IMR-90 (cell line): ENCODE results near the gene CHRM4. TPM values are rescaled to one million over a fixed set of nuclear protein-coding genes. Genes with fewer than 3 reads are reported as not detected.

Experiments used
- ATAC-seq: fragments of 200-7000 bp; cut with Tn5 transposase; 2 replicates; pipeline ENCODE4 v1.9.1; 2020; ENCODE audit warnings: low read depth, mild to moderate bottlenecking, moderate library complexity
- BruUV-seq: library from RNA; stranded (reverse); fragments of 400-500 nt; replicated peaks from 2 replicates; lab custom pipeline; 2021; lab: Mats Ljungman, UMichigan
- CTCF ChIA-PET: fragments of 300-600 bp; formaldehyde crosslinking; extraction: SDS; loops from one replicate; lab custom pipeline; 2021; ENCODE audit warnings: antibody characterized with exemption; lab: Yijun Ruan, JAX
- POLR2A ChIA-PET: fragments of 300-600 bp; sonication (Branson Sonifier 250); formaldehyde crosslinking; loops from one replicate; lab custom pipeline; 2022; ENCODE audit warnings: antibody characterized with exemption; ENCODE audit not compliant: unreplicated experiment; lab: Charles Lee
- DNase-seq: peaks from one replicate; pipeline ENCODE4 v3.0.0; 2013
- H2AFZ ChIP-seq: replicated peaks from 2 replicates; pipeline ENCODE3; 2013; ENCODE audit warnings: low read length, mild to moderate bottlenecking; ENCODE audit not compliant: poor library complexity
- H2AK5ac ChIP-seq: 2 replicates; pipeline ENCODE4 v1.6.1; 2013; ENCODE audit warnings: low read depth, low read length, inconsistent platforms
- H2AK9ac ChIP-seq: replicated peaks from 2 replicates; pipeline ENCODE3; 2013; ENCODE audit warnings: mild to moderate bottlenecking, low read depth, low read length, moderate library complexity; ENCODE audit not compliant: poor library complexity
- H2BK120ac ChIP-seq: 2 replicates; pipeline ENCODE4 v1.6.1; 2013; ENCODE audit warnings: low read depth, low read length, inconsistent platforms
- H2BK15ac ChIP-seq: 3 replicates; pipeline ENCODE4 v1.6.1; 2013; ENCODE audit warnings: low read depth, low read length, inconsistent platforms
- H2BK20ac ChIP-seq: 2 replicates; pipeline ENCODE4 v1.6.1; 2013; ENCODE audit warnings: low read depth, mild to moderate bottlenecking, inconsistent platforms, low read length, moderate library complexity
- H2BK5ac ChIP-seq: 2 replicates; pipeline ENCODE4 v1.6.1; 2013; ENCODE audit warnings: mild to moderate bottlenecking, low read depth, low read length, inconsistent platforms; ENCODE audit not compliant: poor library complexity, severe bottlenecking
- H3K14ac ChIP-seq: replicated peaks from 2 replicates; pipeline ENCODE4 v1.6.1; 2013; ENCODE audit warnings: low read depth, low read length, inconsistent platforms
- H3K18ac ChIP-seq: 2 replicates; pipeline ENCODE4 v1.6.1; 2013; ENCODE audit warnings: low read depth, low read length, control low read depth
- H3K23ac ChIP-seq: 2 replicates; pipeline ENCODE4 v1.6.1; 2013; ENCODE audit warnings: low read depth, low read length, inconsistent platforms
- H3K27ac ChIP-seq: 2 replicates; pipeline ENCODE4 v1.5.1; 2013; ENCODE audit warnings: mild to moderate bottlenecking, control low read depth, low read length; ENCODE audit not compliant: insufficient read depth
- H3K27me3 ChIP-seq: 2 replicates; pipeline ENCODE4 v1.6.1; 2013; ENCODE audit warnings: low read length; ENCODE audit not compliant: control insufficient read depth, insufficient read depth
- H3K36me3 ChIP-seq: 2 replicates; pipeline ENCODE4 v1.6.1; 2013; ENCODE audit warnings: low read length, mixed read lengths; ENCODE audit not compliant: control insufficient read depth, insufficient read depth
- H3K4ac ChIP-seq: 2 replicates; pipeline ENCODE4 v1.6.1; 2013; ENCODE audit warnings: low read depth, low read length, inconsistent platforms
- H3K4me1 ChIP-seq: 2 replicates; pipeline ENCODE4 v1.6.1; 2013; ENCODE audit warnings: low read length, mixed read lengths; ENCODE audit not compliant: control insufficient read depth, insufficient read depth
- H3K4me2 ChIP-seq: 2 replicates; pipeline ENCODE4 v1.6.1; 2013; ENCODE audit warnings: low read depth, mild to moderate bottlenecking, control low read depth, low read length, moderate library complexity
- H3K4me3 ChIP-seq: 2 replicates; pipeline ENCODE4 v1.5.1; 2013; ENCODE audit warnings: low read depth, mild to moderate bottlenecking, control low read depth, low read length, moderate library complexity; ENCODE audit not compliant: insufficient read depth
- H3K56ac ChIP-seq: 2 replicates; pipeline ENCODE4 v1.6.1; 2013; ENCODE audit warnings: low read length, inconsistent platforms; ENCODE audit not compliant: insufficient read depth; ENCODE audit errors: extremely low read depth
- H3K79me1 ChIP-seq, 2 experiments: 2 replicates each; pipeline ENCODE4 v1.6.1; 2013; ENCODE audit warnings: low read length in 2 of 2, inconsistent platforms in 1 of 2, low read depth in 1 of 2
- H3K9ac ChIP-seq: 2 replicates; pipeline ENCODE4 v1.6.1; 2013; ENCODE audit warnings: low read depth, low read length, control low read depth
- H3K9me1 ChIP-seq: 2 replicates; pipeline ENCODE4 v1.6.1; 2013; ENCODE audit warnings: low read length, inconsistent platforms; ENCODE audit not compliant: insufficient read depth
- H3K9me3 ChIP-seq: 2 replicates; pipeline ENCODE4 v1.6.1; 2013; ENCODE audit warnings: low read length; ENCODE audit not compliant: control insufficient read depth, insufficient read depth
- H4K20me1 ChIP-seq: 2 replicates; pipeline ENCODE4 v1.6.1; 2013; ENCODE audit warnings: low read length, inconsistent platforms; ENCODE audit not compliant: insufficient read depth
- H4K5ac ChIP-seq: 2 replicates; pipeline ENCODE4 v1.6.1; 2013; ENCODE audit warnings: mild to moderate bottlenecking, low read depth, low read length, control low read depth
- H4K8ac ChIP-seq, 2 experiments: 2 replicates each; pipeline ENCODE4 v1.6.1; 2013; ENCODE audit warnings: low read depth in 2 of 2, low read length in 2 of 2, control low read depth in 1 of 2, inconsistent platforms in 1 of 2
- H4K91ac ChIP-seq: 2 replicates; pipeline ENCODE4 v1.6.1; 2013; ENCODE audit warnings: low read depth, low read length, inconsistent platforms; ENCODE audit not compliant: insufficient read depth
- CTCF ChIP-seq: conservative IDR thresholded peaks from 2 replicates; pipeline ENCODE4 v1.5.1; 2012; ENCODE audit warnings: mild to moderate bottlenecking, low read depth, low read length, improper control_type of control experiment
- FOS ChIP-seq: fragments of 150-350 bp; IDR thresholded peaks from 2 replicates; pipeline ENCODE4 v1.6.1; 2016; ENCODE audit warnings: low read depth, low read length
- MAZ ChIP-seq: IDR thresholded peaks from 2 replicates; pipeline ENCODE4 v1.6.1; 2012; ENCODE audit warnings: low read depth, mild to moderate bottlenecking, low read length, improper control_type of control experiment, moderate library complexity, borderline replicate concordance
- MXI1 ChIP-seq: IDR thresholded peaks from 2 replicates; pipeline ENCODE4 v1.6.1; 2012; ENCODE audit warnings: low read depth, mild to moderate bottlenecking, low read length, moderate library complexity, borderline replicate concordance
- RCOR1 ChIP-seq: IDR thresholded peaks from 2 replicates; pipeline ENCODE4 v1.6.1; 2012; ENCODE audit warnings: mild to moderate bottlenecking, low read length, improper control_type of control experiment; ENCODE audit not compliant: insufficient replicate concordance
- RFX5 ChIP-seq: IDR thresholded peaks from 2 replicates; pipeline ENCODE4 v1.8.0; 2012; ENCODE audit warnings: low read depth, mild to moderate bottlenecking, low read length, moderate library complexity
- WGBS, 2 experiments: methylation state at CpG; one replicate each; pipeline versions ENCODE4 v1.1.5 to v1.1.7; 2013; ENCODE audit warnings: missing lambda C conversion rate in 2 of 2; ENCODE audit not compliant: insufficient read length in 1 of 2; ENCODE audit errors: extremely low coverage in 2 of 2; 5-methylcytosine and 5-hydroxymethylcytosine counted together
- dilution Hi-C: fragments of 300-500 bp; cut with HindIII; formaldehyde crosslinking; loops from one replicate; pipeline ENCODE4 v1.14.3; 2018; ENCODE audit warnings: low sequenced_read_pairs; ENCODE audit not compliant: unreplicated experiment
- in situ Hi-C: fragments of 300-500 bp; cut with MboI; formaldehyde crosslinking; loops from 3 replicates; pipeline ENCODE4 v1.14.3; 2019; ENCODE audit warnings: low sequenced_read_pairs, inconsistent platforms, mixed read lengths
- intact Hi-C: fragments of 100-400 bp; cut with micrococcal nuclease; formaldehyde crosslinking; loops from 2 replicates; pipeline ENCODE4 v1.10.0; 2022
- polyA plus RNA-seq, 3 experiments: library from polyadenylated mRNA; depleted of rRNA; stranded (reverse); fragments of >200 nt; gene quantifications; 2 replicates each; pipeline ENCODE4 v1.2.3, GENCODE V29; 2012; ENCODE audit warnings: low replicate concordance in 1 of 3
- total RNA-seq: library from RNA; depleted of rRNA; stranded (reverse); fragments of >200 nt; gene quantifications from 2 replicates; pipeline ENCODE4 v1.2.3, GENCODE V29; 2012

CHRM4 gene
- total and polyA plus RNA-seq, 2 of the 4 experiments (the other 2 are of a cell fraction): 0.09 to 0.18 TPM

GRCh38 chr11:46387919-46388618, 3.5 kb downstream of the CHRM4 start:
- in situ Hi-C loops: no loop called here
- Histone ChIP-seq H2AK9ac (peak overlapping the region; percentile 51), H3K4me1 (peaks cover 8% of the 10 kb centered on the region; the same call in 1 of the 2 replicates), H2BK15ac (no peak overlapping the region), H3K14ac (no peak overlapping the region), H3K79me1 (peaks cover 0 to 5% of the 10 kb centered on the region in 2 experiments; a peak in 2 of 4 replicates), H3K18ac (no peak overlapping the region), H2AFZ (peak overlapping the region; percentile 79), H2BK20ac (no peak overlapping the region), H4K5ac (no peak overlapping the region), H3K23ac (no peak overlapping the region), H3K4me3 (no peak overlapping the region), H2AK5ac (no peak overlapping the region), H3K4me2 (no peak overlapping the region), H2BK5ac (no peak overlapping the region), H3K9me1 (0 out of 2 replicates have a peak, but pooled peaks cover 5% of the 10 kb centered on the region), H3K9me3 (no peaks in the 10 kb centered on the region), H4K8ac (no peak overlapping the region), H4K91ac (no peak overlapping the region), H3K9ac (no peak overlapping the region), H3K4ac (no peak overlapping the region), H3K36me3 (no peaks in the 10 kb centered on the region), H4K20me1 (peaks cover 14% of the 10 kb centered on the region), H3K56ac (no peak overlapping the region), H2BK120ac (no peak overlapping the region), H3K27ac (no peak overlapping the region), H3K27me3 (peaks cover 33% of the 10 kb centered on the region)
- 40% methylated on average over 3 of the region's 24 CpGs; no CpG with 5 or more reads in 1 of the 2 experiments for WGBS, 2 experiments
- POLR2A ChIA-PET: interaction anchor here (0.5 kb wide), 1 partner anchor 270 kb away, joined by 9 read pairs; no protein-coding TSS in a partner anchor
- BruUV-seq: no TSS peak
- DNase-seq: no peak
- TF ChIP-seq RCOR1 (no peak), CTCF (no peak), RFX5 (no peak), MAZ (no peak), FOS (no peak), MXI1 (no peak)
- CTCF ChIA-PET: interaction anchor here (0.7 to 2.3 kb wide), 5 partner anchors 134 to 230 kb away, joined by 3 to 12 read pairs (median 3); no protein-coding TSS in a partner anchor
- dilution Hi-C loops: no loop called here
- ATAC-seq: no peak
- intact Hi-C loops: loop anchor here (10.0 kb wide), 1 partner anchor 297 kb away; no protein-coding TSS in a partner anchor
